Measurements from ENCODE around the gene ADCYAP1.

The ADCYAP1 gene

DNA sequence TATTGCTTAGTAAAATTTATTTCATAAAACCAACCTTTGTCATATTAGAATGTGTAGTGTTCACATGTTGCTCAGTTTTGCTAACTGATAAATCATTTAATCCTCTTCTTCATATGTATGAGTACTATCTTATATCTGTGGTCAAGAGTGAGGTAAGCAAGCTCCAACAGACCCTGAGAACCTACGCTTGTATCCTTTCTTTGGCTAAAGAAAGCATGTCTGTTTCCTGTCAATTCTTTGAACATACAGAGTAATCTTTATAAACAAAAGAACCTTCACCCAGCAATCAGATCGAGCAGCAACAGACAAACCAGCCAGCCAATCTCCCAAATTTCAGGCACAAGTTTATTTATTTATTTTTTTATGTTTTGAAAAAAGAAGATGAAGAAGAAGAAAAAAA is 6.4 kb downstream of the ADCYAP1 start:
- no peak for DNase-seq

- DNase-seq, result no peak
Measured at GRCh38 chr18:911486-911885, 6.8 kb downstream of the ADCYAP1 start.

- no peak for DNase-seq
Measured at GRCh38 chr18:916562-916961, 11.9 kb downstream of the ADCYAP1 start.

GRCh38 chr18:919078-919477 is 14.4 kb downstream of the ADCYAP1 start:
- DNase-seq, result no peak

- DNase-seq, result no peak
Measured at GRCh38 chr18:923144-923866, 18.6 kb downstream of the ADCYAP1 start.

DNA sequence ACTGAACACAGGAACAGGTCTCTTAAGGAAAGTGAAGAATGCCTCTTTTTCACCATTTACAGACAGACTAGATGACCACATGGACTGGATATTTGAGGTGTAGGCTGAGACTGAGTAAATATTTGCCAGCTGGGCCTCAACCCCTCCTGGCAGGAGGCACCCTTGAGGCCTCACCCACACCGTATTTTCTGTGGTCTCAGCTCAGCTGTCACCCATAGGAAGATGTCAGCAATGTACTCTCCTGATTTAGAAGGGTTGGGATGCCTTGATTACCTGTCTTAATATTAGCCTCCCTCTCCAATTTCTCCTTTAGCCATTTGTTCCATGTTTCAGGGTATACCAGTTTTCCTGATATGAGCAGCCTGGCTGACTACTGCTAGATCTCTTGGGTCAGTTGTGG is 20.3 kb downstream of the ADCYAP1 start:
- DNase-seq, result no peak

DNA sequence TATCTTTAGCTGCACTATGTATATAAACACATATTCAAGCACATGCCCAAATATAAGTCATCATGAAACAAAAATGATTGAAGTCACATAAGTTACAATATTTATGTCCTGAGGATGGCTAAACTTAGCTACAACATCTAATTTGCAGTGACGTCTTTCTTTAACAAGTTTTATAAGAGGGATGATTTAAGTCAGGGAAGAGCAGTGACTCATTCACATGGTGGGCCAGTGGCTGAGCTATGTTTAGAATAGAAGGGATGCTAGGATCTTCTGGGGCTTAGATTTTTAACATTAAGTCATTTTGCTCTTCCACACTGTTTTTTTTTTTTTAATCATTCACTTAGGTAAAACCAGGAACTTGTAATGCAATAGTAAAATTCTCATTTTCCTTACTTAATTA is 22.3 kb downstream of the ADCYAP1 start:
- DNase-seq, result no peak

DNA sequence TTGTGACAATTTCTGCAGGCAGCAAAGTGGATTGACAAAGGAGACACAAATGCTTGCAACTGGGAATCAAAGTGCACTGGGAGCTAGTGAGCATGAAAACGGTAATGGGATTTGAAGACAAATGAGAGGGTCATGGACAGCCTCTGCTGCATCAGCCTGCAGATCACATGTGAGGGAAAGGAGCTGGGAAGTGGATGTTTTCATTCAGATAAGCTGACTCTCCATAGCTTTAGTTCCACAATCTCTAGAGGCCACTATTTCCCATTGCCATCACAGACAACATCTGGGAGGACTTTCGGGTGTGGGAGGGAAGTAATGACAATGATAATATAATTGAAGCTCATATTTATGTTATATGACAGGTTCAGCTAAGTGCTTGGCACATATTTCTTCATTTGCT is 28.4 kb downstream of the ADCYAP1 start:
- no peak for DNase-seq

DNA sequence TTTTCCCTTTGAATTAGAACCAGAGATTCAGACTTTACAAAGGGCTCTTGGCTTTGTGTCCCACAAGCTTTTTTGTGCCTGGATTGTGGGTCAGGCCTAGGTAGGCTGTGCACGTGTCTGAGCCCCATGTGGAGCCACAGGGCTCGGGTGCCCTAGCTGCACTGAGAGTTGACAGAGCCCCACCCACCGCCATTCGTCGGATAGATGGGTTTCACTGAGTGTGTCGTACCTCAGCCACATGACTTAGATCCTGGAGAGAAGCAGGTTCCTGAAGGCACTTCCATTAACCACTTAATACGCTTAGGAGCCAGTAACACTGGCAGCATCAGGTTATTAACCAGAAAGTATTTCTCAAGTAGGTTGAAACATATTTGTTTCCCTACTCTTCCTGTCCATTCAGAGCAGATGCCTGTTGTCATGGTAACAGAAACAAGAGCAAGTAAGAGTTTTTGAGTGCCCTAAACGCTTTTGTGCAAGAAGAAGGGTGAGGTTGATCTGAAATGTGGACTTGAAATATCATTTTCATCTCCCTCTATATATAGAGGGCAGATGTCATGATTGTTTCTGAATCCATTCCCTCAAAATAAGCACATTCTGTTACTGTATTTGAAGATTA is 30.0 kb downstream of the ADCYAP1 start:
- DNase-seq, result no peak

DNA sequence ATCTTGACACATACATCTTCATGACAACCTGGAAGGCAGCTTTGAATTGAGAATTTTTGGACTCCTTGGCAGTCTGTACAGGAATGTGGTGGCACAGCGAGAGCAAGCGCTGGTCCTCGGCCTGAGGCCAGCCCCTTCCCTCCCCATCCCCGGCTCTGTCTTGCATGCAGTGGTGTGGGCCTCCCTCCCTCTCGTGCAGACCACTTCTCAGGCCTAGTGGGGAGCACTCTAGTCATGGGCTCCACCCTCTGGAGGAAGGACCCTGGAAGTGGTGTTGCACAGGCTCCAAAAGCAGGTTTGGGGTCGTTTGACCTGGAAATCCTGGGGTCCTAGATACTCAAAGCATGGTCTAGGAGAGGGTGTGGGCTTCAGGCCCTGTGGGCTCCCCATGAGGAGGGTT is 32.3 kb downstream of the ADCYAP1 start:
- DNase-seq, result no peak

DNA sequence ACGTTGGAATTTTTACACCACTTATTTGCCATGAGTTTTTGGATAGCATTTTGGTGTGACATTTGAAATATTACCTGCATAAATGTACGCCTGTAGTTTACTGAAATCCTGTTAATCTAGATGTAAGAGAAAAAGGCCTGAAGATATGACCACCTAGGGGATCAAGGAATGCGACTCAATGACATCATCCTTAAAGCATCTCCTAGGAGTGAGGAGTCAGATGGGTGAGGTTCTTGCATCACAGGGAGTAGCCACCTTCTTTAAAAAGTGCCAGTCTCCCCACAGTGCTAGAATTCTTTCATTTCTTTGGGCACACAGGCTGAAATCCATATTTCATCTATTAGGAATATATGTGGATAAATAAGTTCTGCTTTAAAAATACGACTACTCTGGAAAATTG is 34.5 kb downstream of the ADCYAP1 start:
- no peak for DNase-seq

GRCh38 chr18:939958-940357 is 35.3 kb downstream of the ADCYAP1 start:
- no peak for DNase-seq

- DNase-seq, result no peak
Measured at GRCh38 chr18:941331-941730, 36.7 kb downstream of the ADCYAP1 start.

DNA sequence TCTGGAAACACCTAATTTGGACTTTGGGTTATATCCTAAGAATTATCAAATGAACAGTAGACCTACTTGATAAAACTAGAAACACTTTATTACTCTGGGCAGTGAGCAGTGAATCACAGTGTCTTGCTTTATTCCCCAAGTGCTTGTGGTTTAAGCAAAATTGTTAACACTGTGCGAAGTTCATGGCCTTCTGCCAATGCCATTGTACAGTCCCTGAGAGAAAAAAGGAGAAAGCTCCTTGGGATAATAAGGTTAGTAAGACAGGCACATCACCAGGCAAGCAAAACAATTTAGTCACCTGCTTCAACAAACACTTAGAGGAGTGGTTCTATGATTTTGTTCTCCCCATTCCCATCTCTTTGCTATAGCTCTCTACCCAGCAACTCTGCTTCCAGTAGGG is 39.8 kb downstream of the ADCYAP1 start:
- DNase-seq, result no peak

DNA sequence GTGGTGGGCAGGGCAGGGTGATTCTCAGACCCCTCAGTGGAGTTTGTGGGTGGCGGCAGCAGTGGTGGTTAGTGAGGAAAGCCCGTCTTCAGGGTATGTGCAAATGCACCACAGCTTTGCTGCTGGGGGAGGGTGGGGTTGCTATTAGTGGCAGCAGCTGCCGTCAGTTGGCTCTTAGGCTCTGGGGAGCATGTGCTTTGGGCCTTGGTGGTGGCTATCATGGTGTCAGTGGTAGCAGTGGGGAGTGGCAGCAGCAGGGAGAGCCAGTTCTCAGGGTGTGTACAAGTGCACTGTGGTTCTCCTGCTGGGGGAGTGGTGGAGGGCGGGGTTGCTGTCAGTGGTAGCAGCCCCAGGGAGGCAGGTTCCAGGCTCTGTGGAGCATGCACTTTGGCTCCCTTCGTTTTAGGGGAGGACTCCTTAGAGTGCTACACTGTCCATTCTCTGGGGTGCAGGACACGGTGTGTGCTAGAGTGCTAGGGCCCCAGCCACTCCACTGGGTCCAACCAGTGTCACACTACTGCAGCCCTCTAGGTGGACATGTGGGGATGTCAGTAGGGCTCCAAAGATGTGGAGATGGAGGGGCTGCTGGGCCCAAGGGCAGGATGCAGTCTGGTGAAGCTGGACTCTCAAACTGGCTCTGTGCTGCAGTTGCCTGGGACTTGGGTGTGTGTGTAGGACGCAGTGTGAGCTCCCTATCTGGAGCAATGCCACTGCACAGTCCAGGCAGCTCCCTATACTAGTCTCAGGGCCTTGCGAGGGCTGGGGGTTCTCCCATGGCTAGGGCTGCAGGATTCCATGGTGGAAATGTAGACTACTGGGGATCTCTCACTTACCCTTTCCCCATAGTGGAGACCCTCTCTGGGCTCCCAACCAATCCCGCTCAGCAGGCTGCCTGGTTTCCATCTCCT is 45.3 kb downstream of the ADCYAP1 start:
- no peak for DNase-seq

GRCh38 chr18:950882-951495 is 46.3 kb downstream of the ADCYAP1 start:
- no peak for DNase-seq

DNA sequence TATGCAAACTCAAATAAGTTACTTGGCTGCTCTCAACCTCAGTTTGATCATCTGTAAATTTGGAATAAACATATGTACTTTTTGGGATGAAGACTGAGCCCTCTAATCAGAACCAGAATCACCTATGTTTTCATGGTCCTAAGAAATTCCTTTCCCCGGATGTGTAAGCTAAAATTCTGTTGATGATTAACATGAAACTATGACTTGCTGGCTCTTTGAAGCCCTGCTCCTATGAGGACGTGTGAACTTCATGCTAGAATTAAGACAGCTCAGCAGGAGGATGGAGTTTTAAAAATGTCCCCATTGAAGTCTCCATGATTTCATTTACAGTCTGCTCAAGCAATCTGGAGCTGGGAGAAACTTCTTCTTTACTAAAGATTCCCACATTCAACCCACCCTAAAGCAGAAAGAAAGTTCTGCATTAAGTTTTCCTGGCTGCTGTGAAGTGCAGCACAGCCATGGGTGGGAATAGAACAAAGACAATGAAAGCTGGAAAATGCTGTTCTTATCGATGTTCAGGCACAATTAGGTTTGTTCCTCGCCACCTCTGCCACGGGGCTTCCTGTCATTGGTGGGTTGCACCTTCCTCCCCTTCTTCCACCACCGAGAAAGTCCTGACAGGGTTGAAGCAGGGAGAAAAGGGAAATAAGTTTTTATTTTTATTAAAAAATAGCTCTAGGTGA is 50.9 kb downstream of the ADCYAP1 start:
- DNase-seq, result no peak

GRCh38 chr18:957829-958228 is 53.2 kb downstream of the ADCYAP1 start:
- no peak for DNase-seq

DNA sequence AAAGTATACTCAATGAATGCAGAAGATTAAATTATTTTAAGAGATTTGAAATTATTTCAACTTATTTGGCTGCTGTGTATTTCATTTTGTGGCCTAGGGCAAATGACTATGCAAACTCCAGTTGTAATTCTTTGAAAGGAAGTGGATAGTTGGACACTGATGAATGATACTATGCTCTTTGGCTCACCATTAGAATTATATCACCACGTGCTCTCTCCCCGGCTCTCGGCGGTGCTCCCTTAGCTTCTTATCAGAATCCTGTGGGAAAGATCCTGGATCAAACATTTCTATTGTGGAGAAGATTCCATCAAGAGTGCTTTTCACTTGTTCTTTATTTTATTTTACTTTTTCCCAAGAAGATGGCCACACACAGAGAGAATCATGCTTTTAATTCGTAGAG is 55.2 kb downstream of the ADCYAP1 start:
- DNase-seq, result no peak
